IMR-90 (cell line): Measurements from ENCODE around the gene KLHL14. TPM values are rescaled to one million over a fixed set of nuclear protein-coding genes. Genes with fewer than 3 reads are reported as not detected.

ENCODE experiments used
- ATAC-seq: fragments of 200-7000 bp; cut with Tn5 transposase; 2 replicates; pipeline ENCODE4 v1.9.1; 2020; ENCODE audit warnings: low read depth, mild to moderate bottlenecking, moderate library complexity
- BruUV-seq: library from RNA; stranded (reverse); fragments of 400-500 nt; replicated peaks from 2 replicates; lab custom pipeline; 2021; lab: Mats Ljungman, UMichigan
- CTCF ChIA-PET: fragments of 300-600 bp; formaldehyde crosslinking; extraction: SDS; loops from one replicate; lab custom pipeline; 2021; ENCODE audit warnings: antibody characterized with exemption; lab: Yijun Ruan, JAX
- POLR2A ChIA-PET: fragments of 300-600 bp; sonication (Branson Sonifier 250); formaldehyde crosslinking; loops from one replicate; lab custom pipeline; 2022; ENCODE audit warnings: antibody characterized with exemption; ENCODE audit not compliant: unreplicated experiment; lab: Charles Lee
- DNase-seq: peaks from one replicate; pipeline ENCODE4 v3.0.0; 2013
- H2AFZ ChIP-seq: replicated peaks from 2 replicates; pipeline ENCODE3; 2013; ENCODE audit warnings: low read length, mild to moderate bottlenecking; ENCODE audit not compliant: poor library complexity
- H2AK5ac ChIP-seq: 2 replicates; pipeline ENCODE4 v1.6.1; 2013; ENCODE audit warnings: low read depth, low read length, inconsistent platforms
- H2AK9ac ChIP-seq: replicated peaks from 2 replicates; pipeline ENCODE3; 2013; ENCODE audit warnings: mild to moderate bottlenecking, low read depth, low read length, moderate library complexity; ENCODE audit not compliant: poor library complexity
- H2BK120ac ChIP-seq: 2 replicates; pipeline ENCODE4 v1.6.1; 2013; ENCODE audit warnings: low read depth, low read length, inconsistent platforms
- H2BK15ac ChIP-seq: 3 replicates; pipeline ENCODE4 v1.6.1; 2013; ENCODE audit warnings: low read depth, low read length, inconsistent platforms
- H2BK20ac ChIP-seq: 2 replicates; pipeline ENCODE4 v1.6.1; 2013; ENCODE audit warnings: low read depth, mild to moderate bottlenecking, inconsistent platforms, low read length, moderate library complexity
- H2BK5ac ChIP-seq: 2 replicates; pipeline ENCODE4 v1.6.1; 2013; ENCODE audit warnings: mild to moderate bottlenecking, low read depth, low read length, inconsistent platforms; ENCODE audit not compliant: poor library complexity, severe bottlenecking
- H3K14ac ChIP-seq: replicated peaks from 2 replicates; pipeline ENCODE4 v1.6.1; 2013; ENCODE audit warnings: low read depth, low read length, inconsistent platforms
- H3K18ac ChIP-seq: 2 replicates; pipeline ENCODE4 v1.6.1; 2013; ENCODE audit warnings: low read depth, low read length, control low read depth
- H3K23ac ChIP-seq: 2 replicates; pipeline ENCODE4 v1.6.1; 2013; ENCODE audit warnings: low read depth, low read length, inconsistent platforms
- H3K27ac ChIP-seq: 2 replicates; pipeline ENCODE4 v1.5.1; 2013; ENCODE audit warnings: mild to moderate bottlenecking, control low read depth, low read length; ENCODE audit not compliant: insufficient read depth
- H3K27me3 ChIP-seq: 2 replicates; pipeline ENCODE4 v1.6.1; 2013; ENCODE audit warnings: low read length; ENCODE audit not compliant: control insufficient read depth, insufficient read depth
- H3K36me3 ChIP-seq: 2 replicates; pipeline ENCODE4 v1.6.1; 2013; ENCODE audit warnings: low read length, mixed read lengths; ENCODE audit not compliant: control insufficient read depth, insufficient read depth
- H3K4ac ChIP-seq: 2 replicates; pipeline ENCODE4 v1.6.1; 2013; ENCODE audit warnings: low read depth, low read length, inconsistent platforms
- H3K4me1 ChIP-seq: 2 replicates; pipeline ENCODE4 v1.6.1; 2013; ENCODE audit warnings: low read length, mixed read lengths; ENCODE audit not compliant: control insufficient read depth, insufficient read depth
- H3K4me2 ChIP-seq: 2 replicates; pipeline ENCODE4 v1.6.1; 2013; ENCODE audit warnings: low read depth, mild to moderate bottlenecking, control low read depth, low read length, moderate library complexity
- H3K4me3 ChIP-seq: 2 replicates; pipeline ENCODE4 v1.5.1; 2013; ENCODE audit warnings: low read depth, mild to moderate bottlenecking, control low read depth, low read length, moderate library complexity; ENCODE audit not compliant: insufficient read depth
- H3K56ac ChIP-seq: 2 replicates; pipeline ENCODE4 v1.6.1; 2013; ENCODE audit warnings: low read length, inconsistent platforms; ENCODE audit not compliant: insufficient read depth; ENCODE audit errors: extremely low read depth
- H3K79me1 ChIP-seq, 2 experiments: 2 replicates each; pipeline ENCODE4 v1.6.1; 2013; ENCODE audit warnings: low read length in 2 of 2, inconsistent platforms in 1 of 2, low read depth in 1 of 2
- H3K9ac ChIP-seq: 2 replicates; pipeline ENCODE4 v1.6.1; 2013; ENCODE audit warnings: low read depth, low read length, control low read depth
- H3K9me1 ChIP-seq: 2 replicates; pipeline ENCODE4 v1.6.1; 2013; ENCODE audit warnings: low read length, inconsistent platforms; ENCODE audit not compliant: insufficient read depth
- H3K9me3 ChIP-seq: 2 replicates; pipeline ENCODE4 v1.6.1; 2013; ENCODE audit warnings: low read length; ENCODE audit not compliant: control insufficient read depth, insufficient read depth
- H4K20me1 ChIP-seq: 2 replicates; pipeline ENCODE4 v1.6.1; 2013; ENCODE audit warnings: low read length, inconsistent platforms; ENCODE audit not compliant: insufficient read depth
- H4K5ac ChIP-seq: 2 replicates; pipeline ENCODE4 v1.6.1; 2013; ENCODE audit warnings: mild to moderate bottlenecking, low read depth, low read length, control low read depth
- H4K8ac ChIP-seq, 2 experiments: 2 replicates each; pipeline ENCODE4 v1.6.1; 2013; ENCODE audit warnings: low read depth in 2 of 2, low read length in 2 of 2, control low read depth in 1 of 2, inconsistent platforms in 1 of 2
- H4K91ac ChIP-seq: 2 replicates; pipeline ENCODE4 v1.6.1; 2013; ENCODE audit warnings: low read depth, low read length, inconsistent platforms; ENCODE audit not compliant: insufficient read depth
- BHLHE40 ChIP-seq: fragments of 150-350 bp; IDR thresholded peaks from 2 replicates; pipeline ENCODE4 v1.6.1; 2016; ENCODE audit warnings: mild to moderate bottlenecking, low read depth, low read length
- CHD1 ChIP-seq: IDR thresholded peaks from 2 replicates; pipeline ENCODE4 v1.6.1; 2012; ENCODE audit warnings: low read depth, low read length, improper control_type of control experiment
- ELK1 ChIP-seq: fragments of 150-350 bp; IDR thresholded peaks from 2 replicates; pipeline ENCODE4 v1.6.1; 2016; ENCODE audit warnings: low read depth, mild to moderate bottlenecking, low read length, moderate library complexity, borderline replicate concordance
- MAZ ChIP-seq: IDR thresholded peaks from 2 replicates; pipeline ENCODE4 v1.6.1; 2012; ENCODE audit warnings: low read depth, mild to moderate bottlenecking, low read length, improper control_type of control experiment, moderate library complexity, borderline replicate concordance
- POLR2A ChIP-seq: IDR thresholded peaks from 2 replicates; pipeline ENCODE4 v1.6.1; 2012; ENCODE audit warnings: mild to moderate bottlenecking, low read depth, low read length
- RAD21 ChIP-seq: IDR thresholded peaks from 2 replicates; pipeline ENCODE4 v1.6.1; 2012; ENCODE audit warnings: low read length, improper control_type of control experiment
- RCOR1 ChIP-seq: IDR thresholded peaks from 2 replicates; pipeline ENCODE4 v1.6.1; 2012; ENCODE audit warnings: mild to moderate bottlenecking, low read length, improper control_type of control experiment; ENCODE audit not compliant: insufficient replicate concordance
- RFX5 ChIP-seq: IDR thresholded peaks from 2 replicates; pipeline ENCODE4 v1.8.0; 2012; ENCODE audit warnings: low read depth, mild to moderate bottlenecking, low read length, moderate library complexity
- SMC3 ChIP-seq: fragments of 150-350 bp; IDR thresholded peaks from 2 replicates; pipeline ENCODE4 v1.6.1; 2016; ENCODE audit warnings: low read depth, mild to moderate bottlenecking, antibody characterized with exemption, low read length, moderate library complexity
- WGBS, 2 experiments: methylation state at CpG; one replicate each; pipeline versions ENCODE4 v1.1.5 to v1.1.7; 2013; ENCODE audit warnings: missing lambda C conversion rate in 2 of 2; ENCODE audit not compliant: insufficient read length in 1 of 2; ENCODE audit errors: extremely low coverage in 2 of 2; 5-methylcytosine and 5-hydroxymethylcytosine counted together
- dilution Hi-C: fragments of 300-500 bp; cut with HindIII; formaldehyde crosslinking; loops from one replicate; pipeline ENCODE4 v1.14.3; 2018; ENCODE audit warnings: low sequenced_read_pairs; ENCODE audit not compliant: unreplicated experiment
- in situ Hi-C: fragments of 300-500 bp; cut with MboI; formaldehyde crosslinking; loops from 3 replicates; pipeline ENCODE4 v1.14.3; 2019; ENCODE audit warnings: low sequenced_read_pairs, inconsistent platforms, mixed read lengths
- intact Hi-C: fragments of 100-400 bp; cut with micrococcal nuclease; formaldehyde crosslinking; loops from 2 replicates; pipeline ENCODE4 v1.10.0; 2022
- polyA plus RNA-seq, 3 experiments: library from polyadenylated mRNA; depleted of rRNA; stranded (reverse); fragments of >200 nt; gene quantifications; 2 replicates each; pipeline ENCODE4 v1.2.3, GENCODE V29; 2012; ENCODE audit warnings: low replicate concordance in 1 of 3
- total RNA-seq: library from RNA; depleted of rRNA; stranded (reverse); fragments of >200 nt; gene quantifications from 2 replicates; pipeline ENCODE4 v1.2.3, GENCODE V29; 2012

Gene KLHL14
- total and polyA plus RNA-seq, 2 of the 4 experiments (the other 2 are of a cell fraction) = not detected

GRCh38 chr18:32674491-32674890, 98.3 kb downstream of the KLHL14 start:
- H4K8ac ChIP-seq = no peak overlapping the region
- no peaks in the 10 kb centered on the region for H4K20me1 ChIP-seq
- H2AK9ac ChIP-seq = no peak overlapping the region
- no peak overlapping the region for H3K56ac ChIP-seq
- H3K9me1 ChIP-seq = no peaks in the 10 kb centered on the region
- H2BK120ac ChIP-seq = no peak overlapping the region
- ChIA-PET CTCF (no interaction called here), POLR2A (no interaction called here)
- H3K27me3 ChIP-seq = no peaks in the 10 kb centered on the region
- no peak overlapping the region for H3K9ac ChIP-seq
- H3K4me1 ChIP-seq = no peaks in the 10 kb centered on the region
- TF ChIP-seq RAD21 (no peak), RCOR1 (no peak), RFX5 (no peak), ELK1 (no peak), CHD1 (no peak), BHLHE40 (no peak), SMC3 (no peak), MAZ (no peak), POLR2A (no peak)
- H3K4me2 ChIP-seq = no peak overlapping the region
- H2BK15ac ChIP-seq = no peak overlapping the region
- no peak overlapping the region for H3K23ac ChIP-seq
- ATAC-seq = no peak
- DNase-seq = no peak
- H3K27ac ChIP-seq = no peak overlapping the region
- H2AFZ ChIP-seq = no peak overlapping the region
- in situ Hi-C loops (no loop called here), intact Hi-C loops (no loop called here), dilution Hi-C loops (no loop called here)
- H3K4me3 ChIP-seq = no peak overlapping the region
- no CpG with 5 or more reads among the region's 2 CpGs for WGBS, 2 experiments
- H3K36me3 ChIP-seq = no peaks in the 10 kb centered on the region
- no peak overlapping the region for H3K18ac ChIP-seq
- no peak overlapping the region for H3K14ac ChIP-seq
- H3K9me3 ChIP-seq = no peaks in the 10 kb centered on the region
- H3K79me1 ChIP-seq = no peaks in the 10 kb centered on the region
- no peak overlapping the region for H4K5ac ChIP-seq
- no peak overlapping the region for H3K4ac ChIP-seq
- H4K91ac ChIP-seq = no peak overlapping the region
- BruUV-seq = no TSS peak
- no peak overlapping the region for H2BK20ac ChIP-seq
- no peak overlapping the region for H2AK5ac ChIP-seq
- H2BK5ac ChIP-seq = no peak overlapping the region
